Endodermal cell (in vitro differentiated cells): ENCODE measurements around the gene MAGEE1. TPM values are rescaled to one million over a fixed set of nuclear protein-coding genes. Genes with fewer than 3 reads are reported as not detected.
A peak's percentile ranks its signal among the peaks of the same experiment; 100 is the strongest.

Source experiments
- DNase-seq: peaks from one replicate; pipeline ENCODE4 v3.0.0-alpha.2; 2017
- H3K27ac ChIP-seq: 2 replicates; pipeline ENCODE4 v1.5.1; 2013; ENCODE audit warnings: mild to moderate bottlenecking, low read depth, low read length, moderate library complexity
- H3K27me3 ChIP-seq: 2 replicates; pipeline ENCODE4 v1.6.1; 2013; ENCODE audit warnings: mild to moderate bottlenecking, low read length, moderate library complexity; ENCODE audit not compliant: insufficient read depth, control insufficient read depth, poor library complexity, severe bottlenecking
- H3K36me3 ChIP-seq: 2 replicates; pipeline ENCODE4 v1.7.0; 2013; ENCODE audit warnings: mild to moderate bottlenecking, low read length, moderate library complexity; ENCODE audit not compliant: control insufficient read depth, insufficient read depth
- H3K4me1 ChIP-seq: one replicate; pipeline ENCODE4 v1.7.0; 2013; ENCODE audit warnings: low read length; ENCODE audit not compliant: control insufficient read depth, insufficient read depth
- H3K4me3 ChIP-seq: 2 replicates; pipeline ENCODE4 v1.5.1; 2013; ENCODE audit warnings: mild to moderate bottlenecking, low read length, moderate library complexity
- H3K9ac ChIP-seq: 2 replicates; pipeline ENCODE4 v1.6.1; 2013; ENCODE audit warnings: mild to moderate bottlenecking, low read length, moderate library complexity; ENCODE audit not compliant: poor library complexity, severe bottlenecking; ENCODE audit errors: extremely low read depth
- H3K9me3 ChIP-seq: 2 replicates; pipeline ENCODE4 v1.6.1; 2013; ENCODE audit warnings: mild to moderate bottlenecking, low read length, moderate library complexity; ENCODE audit not compliant: control insufficient read depth
- H3K27ac Mint-ChIP-seq: 2 replicates; pipeline ENCODE4 v1.8.0; 2020; ENCODE audit warnings: mixed read lengths
- H3K27me3 Mint-ChIP-seq: 2 replicates; pipeline ENCODE4 v1.8.0; 2021; ENCODE audit warnings: mild to moderate bottlenecking, mixed read lengths; ENCODE audit not compliant: insufficient read depth
- H3K36me3 Mint-ChIP-seq: 2 replicates; pipeline ENCODE4 v1.8.0; 2020; ENCODE audit warnings: low read depth, mixed read lengths
- H3K4me1 Mint-ChIP-seq: 2 replicates; pipeline ENCODE4 v1.8.0; 2020; ENCODE audit warnings: mixed read lengths
- H3K4me3 Mint-ChIP-seq: 2 replicates; pipeline ENCODE4 v1.8.0; 2020; ENCODE audit warnings: mild to moderate bottlenecking, moderate library complexity, mixed read lengths
- H3K9me3 Mint-ChIP-seq: 2 replicates; pipeline ENCODE4 v1.8.0; 2020; ENCODE audit warnings: mild to moderate bottlenecking, mixed read lengths
- WGBS, 2 experiments: methylation state at CpG; one replicate each; pipeline versions ENCODE4 v1.1.5 to v1.1.7; 2013; ENCODE audit warnings: missing lambda C conversion rate in 2 of 2, mixed read lengths in 1 of 2; ENCODE audit not compliant: insufficient coverage in 1 of 2, insufficient read length in 1 of 2; 5-methylcytosine and 5-hydroxymethylcytosine counted together
- total RNA-seq, 2 donors: library from RNA; stranded (reverse); fragmentation: NEBNext Ultra II Directional in 1 of 2; extraction: Animal tissue kit (Norgen Biotek cat#: 25700) in 1 of 2; gene quantifications; 2 replicates in 1 of 2; 3 replicates in 1 of 2; pipeline ENCODE4 v1.2.1, GENCODE V29; 2021
- TF ChIP-seq, protein P1 (sequence below): fragments of 200-600 bp; sonication (generic); conservative IDR thresholded peaks from 2 replicates; pipeline ENCODE4 v1.5.0; 2021; ENCODE audit warnings: antibody characterized with exemption, mild to moderate bottlenecking

The MAGEE1 gene
- total RNA-seq, 2 donors from 2014 or later, result 7.1 to 9.6 TPM

DNA sequence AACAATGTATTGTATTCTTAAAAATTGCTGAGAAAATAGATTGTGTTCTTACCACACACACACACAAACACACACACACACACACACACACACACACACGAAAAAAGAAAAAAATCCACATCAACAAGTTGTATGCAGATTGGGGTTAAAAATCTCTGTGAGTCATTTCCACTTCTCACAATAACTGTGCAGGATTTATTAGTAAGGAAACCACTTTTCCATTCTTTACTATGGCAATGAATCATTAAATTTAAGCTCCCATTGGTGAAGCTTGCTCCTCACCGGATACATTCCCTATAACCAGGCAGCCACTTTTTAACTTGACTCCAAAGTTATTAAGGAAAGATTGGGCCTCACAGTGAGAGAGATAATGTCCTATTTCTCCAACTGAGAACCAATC is 19.7 kb upstream of the MAGEE1 start:
- Mint-ChIP-seq H3K36me3 (no peaks in the 10 kb centered on the region), H3K27me3 (no peaks in the 10 kb centered on the region), H3K4me1 (no peaks in the 10 kb centered on the region), H3K4me3 (no peak overlapping the region), H3K27ac (no peak overlapping the region), H3K9me3 (peaks cover 38% of the 10 kb centered on the region)
- TF ChIP-seq, protein P1, sequence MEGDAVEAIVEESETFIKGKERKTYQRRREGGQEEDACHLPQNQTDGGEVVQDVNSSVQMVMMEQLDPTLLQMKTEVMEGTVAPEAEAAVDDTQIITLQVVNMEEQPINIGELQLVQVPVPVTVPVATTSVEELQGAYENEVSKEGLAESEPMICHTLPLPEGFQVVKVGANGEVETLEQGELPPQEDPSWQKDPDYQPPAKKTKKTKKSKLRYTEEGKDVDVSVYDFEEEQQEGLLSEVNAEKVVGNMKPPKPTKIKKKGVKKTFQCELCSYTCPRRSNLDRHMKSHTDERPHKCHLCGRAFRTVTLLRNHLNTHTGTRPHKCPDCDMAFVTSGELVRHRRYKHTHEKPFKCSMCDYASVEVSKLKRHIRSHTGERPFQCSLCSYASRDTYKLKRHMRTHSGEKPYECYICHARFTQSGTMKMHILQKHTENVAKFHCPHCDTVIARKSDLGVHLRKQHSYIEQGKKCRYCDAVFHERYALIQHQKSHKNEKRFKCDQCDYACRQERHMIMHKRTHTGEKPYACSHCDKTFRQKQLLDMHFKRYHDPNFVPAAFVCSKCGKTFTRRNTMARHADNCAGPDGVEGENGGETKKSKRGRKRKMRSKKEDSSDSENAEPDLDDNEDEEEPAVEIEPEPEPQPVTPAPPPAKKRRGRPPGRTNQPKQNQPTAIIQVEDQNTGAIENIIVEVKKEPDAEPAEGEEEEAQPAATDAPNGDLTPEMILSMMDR, result no peak
- no peak for DNase-seq
- Histone ChIP-seq H3K36me3 (no peaks in the 10 kb centered on the region), H3K27me3 (no peaks in the 10 kb centered on the region), H3K4me1 (no peaks in the 10 kb centered on the region), H3K27ac (no peak overlapping the region), H3K4me3 (no peak overlapping the region), H3K9me3 (no peaks in the 10 kb centered on the region), H3K9ac (no peak overlapping the region)
- 88% methylated on average over 1 of the region's 2 CpGs; no CpG with 5 or more reads in 1 of the 2 experiments for WGBS, 2 experiments

DNA sequence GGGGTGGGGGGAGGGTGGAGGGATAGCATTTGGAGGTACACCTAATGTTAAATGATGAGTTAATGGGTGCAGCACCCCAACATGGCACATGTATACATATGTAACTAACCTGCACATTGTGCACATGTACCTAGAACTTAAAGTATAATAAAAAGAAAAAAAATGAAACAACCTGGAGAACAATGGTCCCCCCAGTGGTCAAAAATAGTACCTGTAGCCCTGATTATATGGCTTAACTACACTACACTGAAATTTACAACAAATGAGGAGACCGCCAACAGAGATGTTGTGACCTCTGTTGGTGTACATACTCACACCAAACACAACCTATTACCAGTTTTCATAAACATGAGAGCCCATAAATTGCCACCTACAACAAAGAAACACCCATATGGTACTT is 7.3 kb upstream of the MAGEE1 start:
- no peak for DNase-seq
- H3K4me3 ChIP-seq, result no peak overlapping the region
- Mint-ChIP-seq H3K9me3 (peaks cover 42% of the 10 kb centered on the region), H3K36me3 (no peaks in the 10 kb centered on the region), H3K27ac (no peak overlapping the region), H3K27me3 (no peaks in the 10 kb centered on the region), H3K4me1 (no peaks in the 10 kb centered on the region), H3K4me3 (no peak overlapping the region)
- 100% methylated on average over 1 of the region's 1 CpG; no CpG with 5 or more reads in 1 of the 2 experiments for WGBS, 2 experiments
- TF ChIP-seq, protein P1, result peak; percentile 61
- H3K4me1 ChIP-seq, result no peaks in the 10 kb centered on the region
- H3K27ac ChIP-seq, result no peak overlapping the region
- H3K36me3 ChIP-seq, result no peaks in the 10 kb centered on the region
- no peaks in the 10 kb centered on the region for H3K9me3 ChIP-seq
- no peaks in the 10 kb centered on the region for H3K27me3 ChIP-seq
- H3K9ac ChIP-seq, result no peak overlapping the region

DNA sequence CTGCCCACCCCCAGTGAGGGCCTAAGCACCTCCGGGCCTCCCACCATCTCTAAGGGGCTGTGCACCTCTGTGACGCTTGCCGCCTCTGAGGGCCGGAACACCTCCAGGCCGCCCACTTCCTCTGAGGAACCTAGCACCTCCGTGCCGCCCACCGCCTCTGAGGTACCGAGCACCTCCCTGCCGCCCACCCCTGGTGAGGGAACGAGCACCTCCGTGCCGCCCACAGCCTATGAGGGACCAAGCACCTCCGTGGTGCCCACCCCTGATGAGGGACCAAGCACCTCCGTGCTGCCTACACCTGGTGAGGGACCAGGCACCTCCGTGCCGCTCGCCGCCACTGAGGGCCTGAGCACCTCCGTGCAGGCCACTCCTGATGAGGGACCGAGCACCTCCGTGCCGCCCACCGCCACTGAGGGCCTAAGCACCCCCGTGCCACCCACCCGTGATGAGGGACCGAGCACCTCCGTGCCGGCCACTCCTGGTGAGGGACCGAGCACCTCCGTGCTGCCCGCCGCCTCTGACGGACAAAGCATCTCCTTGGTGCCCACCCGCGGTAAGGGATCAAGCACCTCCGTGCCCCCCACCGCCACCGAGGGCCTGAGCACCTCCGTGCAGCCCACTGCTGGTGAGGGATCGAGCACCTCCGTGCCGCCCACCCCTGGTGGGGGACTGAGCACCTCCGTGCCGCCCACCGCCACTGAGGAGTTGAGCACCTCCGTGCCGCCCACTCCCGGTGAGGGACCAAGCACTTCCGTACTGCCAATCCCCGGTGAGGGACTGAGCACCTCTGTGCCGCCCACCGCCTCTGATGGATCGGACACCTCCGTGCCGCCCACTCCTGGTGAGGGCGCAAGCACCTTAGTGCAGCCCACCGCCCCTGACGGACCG is 977 bp downstream of the MAGEE1 start:
- H3K27ac Mint-ChIP-seq, result no peak overlapping the region

More for the DNA sequence above, 977 bp downstream of the MAGEE1 start:
- DNase-seq, result peak; percentile 66
- H3K4me3 ChIP-seq, result peak overlapping the region; percentile 77
- H3K9me3 Mint-ChIP-seq, result peaks cover 28% of the 10 kb centered on the region
- H3K4me1 Mint-ChIP-seq, result no peaks in the 10 kb centered on the region
- peak overlapping the region; percentile 76 for H3K4me3 Mint-ChIP-seq
- H3K27me3 ChIP-seq, result no peaks in the 10 kb centered on the region
- no peaks in the 10 kb centered on the region for H3K9me3 ChIP-seq
- H3K27ac ChIP-seq, result no peak overlapping the region
- no peaks in the 10 kb centered on the region for H3K4me1 ChIP-seq
- no peaks in the 10 kb centered on the region for H3K36me3 ChIP-seq
- 25 to 56% methylated on average over 16 to 60 of the region's 60 CpGs for WGBS, 2 experiments
- no peaks in the 10 kb centered on the region for H3K27me3 Mint-ChIP-seq
- TF ChIP-seq, protein P1, result no peak
- peak overlapping the region; percentile 44 for H3K9ac ChIP-seq
- H3K36me3 Mint-ChIP-seq, result no peaks in the 10 kb centered on the region
